Common myeloid progenitor, CD34-positive (primary cell): ENCODE measurements around the gene PNKD.
"Not testable (repeated sequence)": the region's sequence is repeated elsewhere in the genome, so short reads cannot be mapped to it uniquely, and the experiment has no call there.

Experiments used
- CTCF ChIA-PET: fragments of 350-600 bp; sonication (Branson Sonifier 250); formaldehyde crosslinking; loops from one replicate; lab custom pipeline; 2021; ENCODE audit warnings: antibody characterized with exemption; lab: Charles Lee
- POLR2A ChIA-PET: fragments of 350-600 bp; sonication (Branson Sonifier 250); formaldehyde crosslinking; loops from one replicate; lab custom pipeline; 2021; ENCODE audit warnings: antibody characterized with exemption; lab: Charles Lee
- DNase-seq, 3 donors: peaks; one replicate each; pipeline versions ENCODE4 v3.0.0 to v3.0.0-alpha.2; 2013
- H3K27ac ChIP-seq, 2 experiments: 1 replicate in 1 of 2; 2 replicates in 1 of 2; pipeline ENCODE4 v1.7.0; 2013; ENCODE audit warnings: inconsistent platforms in 2 of 2, low read length in 2 of 2, mild to moderate bottlenecking in 2 of 2, low read depth in 1 of 2, moderate library complexity in 1 of 2; ENCODE audit not compliant: severe bottlenecking in 2 of 2, insufficient read depth in 1 of 2, poor library complexity in 1 of 2
- H3K27me3 ChIP-seq, 5 experiments: replicated peaks in 2 of 5; 1 replicate in 3 of 5; 2 replicates in 2 of 5; pipeline versions ENCODE4 v1.6.1 to v1.7.0; 2013; ENCODE audit warnings: low read length in 4 of 5, mild to moderate bottlenecking in 2 of 5, moderate library complexity in 2 of 5, inconsistent platforms in 1 of 5; ENCODE audit not compliant: insufficient read depth in 5 of 5, control insufficient read depth in 4 of 5
- H3K36me3 ChIP-seq, 4 experiments: 1 replicate in 2 of 4; 2 replicates in 2 of 4; pipeline versions ENCODE4 v1.6.1 to v1.7.0; 2013; ENCODE audit warnings: low read length in 3 of 4, control low read depth in 1 of 4, mild to moderate bottlenecking in 1 of 4; ENCODE audit not compliant: control insufficient read depth in 4 of 4, insufficient read depth in 4 of 4
- H3K4me1 ChIP-seq, 4 experiments: 1 replicate in 3 of 4; 2 replicates in 1 of 4; pipeline versions ENCODE4 v1.6.1 to v1.7.1; 2013; ENCODE audit warnings: low read length in 3 of 4, mild to moderate bottlenecking in 3 of 4, control low read depth in 1 of 4, inconsistent platforms in 1 of 4, moderate library complexity in 1 of 4; ENCODE audit not compliant: control insufficient read depth in 4 of 4, insufficient read depth in 4 of 4; ENCODE audit errors: control extremely low read depth in 1 of 4
- H3K4me3 ChIP-seq, 7 experiments: 1 replicate in 4 of 7; 2 replicates in 3 of 7; pipeline versions ENCODE4 v1.5.1 to v1.7.0; 2013; ENCODE audit warnings: mild to moderate bottlenecking in 7 of 7, low read length in 6 of 7, moderate library complexity in 6 of 7, inconsistent platforms in 2 of 7, low read depth in 2 of 7, control low read depth in 1 of 7; ENCODE audit not compliant: insufficient read depth in 4 of 7, control insufficient read depth in 1 of 7; ENCODE audit errors: extremely low read depth in 1 of 7
- H3K9me3 ChIP-seq, 5 experiments: 1 replicate in 4 of 5; 2 replicates in 1 of 5; pipeline versions ENCODE4 v1.6.1 to v1.7.1; 2013; ENCODE audit warnings: low read length in 4 of 5, mild to moderate bottlenecking in 2 of 5, inconsistent platforms in 1 of 5, low read depth in 1 of 5, moderate library complexity in 1 of 5; ENCODE audit not compliant: control insufficient read depth in 4 of 5, insufficient read depth in 2 of 5; ENCODE audit errors: control extremely low read depth in 1 of 5
- WGBS: methylation state at CpG from one replicate; pipeline ENCODE4 v1.1.5; 2013; ENCODE audit not compliant: insufficient coverage; 5-methylcytosine and 5-hydroxymethylcytosine counted together

The PNKD gene

GRCh38 chr2:218301176-218301819 lies 31.0 kb downstream of the PNKD start:
- no peaks in the 10 kb centered on the region for H3K27me3 ChIP-seq
- H3K36me3 ChIP-seq, result no peaks in the 10 kb centered on the region
- H3K4me1 ChIP-seq, result peaks cover 0 to 10% (median 3%) of the 10 kb centered on the region in 4 experiments
- no peak overlapping the region for H3K4me3 ChIP-seq
- DNase-seq, result peak; percentile 91 to 96 (median 93)
- 10% methylated on average over 8 of the region's 9 CpGs for WGBS
- ChIA-PET CTCF (interaction anchor here (0.8 to 23.0 kb wide), 20 partner anchors 9 to 163 kb away, joined by 3 to 451 read pairs (median 10); partner anchors contain the start of genes AAMP, ARPC2, CATIP and PNKD), POLR2A (interaction anchor here (1.9 to 2.5 kb wide), 2 partner anchors 22 to 55 kb away, joined by 6 to 7 read pairs; partner anchors contain the start of gene CATIP)
- no peaks in the 10 kb centered on the region for H3K9me3 ChIP-seq
- H3K27ac ChIP-seq, result peak overlapping the region in 1 of 2 experiments; percentile 65

- H3K36me3 ChIP-seq, result no peaks in the 10 kb centered on the region
- CTCF ChIA-PET, result interaction anchor here (1.1 to 23.0 kb wide), 5 partner anchors 20 to 92 kb away, joined by 4 to 451 read pairs (median 5); partner anchors contain the start of gene CATIP
- no peak overlapping the region for H3K27ac ChIP-seq
- no peaks in the 10 kb centered on the region for H3K27me3 ChIP-seq
- POLR2A ChIA-PET, result no interaction called here
- peaks cover 0 to 20% (median 10%) of the 10 kb centered on the region in 4 experiments for H3K4me1 ChIP-seq
- H3K4me3 ChIP-seq, result no peak overlapping the region
- no peaks in the 10 kb centered on the region for H3K9me3 ChIP-seq
- no peak for DNase-seq
- 83% methylated on average over 4 of the region's 5 CpGs for WGBS
These were observed 35.1 kb downstream of the PNKD start for GRCh38 chr2:218305383-218305782.

- H3K4me1 ChIP-seq, result peaks cover 0 to 17% (median 8%) of the 10 kb centered on the region in 4 experiments
- no peak for DNase-seq
- ChIA-PET POLR2A (interaction anchor here (1.1 kb wide), 1 partner anchor 90 kb away, joined by 3 read pairs; no protein-coding TSS in a partner anchor), CTCF (interaction anchor here (0.9 to 23.0 kb wide), 7 partner anchors 10 to 91 kb away, joined by 3 to 451 read pairs (median 4); partner anchors contain the start of gene CATIP)
- H3K9me3 ChIP-seq, result no peaks in the 10 kb centered on the region
- H3K27me3 ChIP-seq, result no peaks in the 10 kb centered on the region
- no peak overlapping the region for H3K27ac ChIP-seq
- no peak overlapping the region for H3K4me3 ChIP-seq
- H3K36me3 ChIP-seq, result no peaks in the 10 kb centered on the region
- 96% methylated on average over 6 of the region's 9 CpGs for WGBS
These were observed 36.0 kb downstream of the PNKD start for GRCh38 chr2:218306184-218306920.

- Histone ChIP-seq H3K27me3 (no peaks in the 10 kb centered on the region), H3K27ac (no peak overlapping the region), H3K4me3 (no peak overlapping the region), H3K9me3 (no peaks in the 10 kb centered on the region), H3K36me3 (no peaks in the 10 kb centered on the region), H3K4me1 (peaks cover 0 to 17% (median 6%) of the 10 kb centered on the region in 4 experiments)
- 100% methylated on average over 2 of the region's 6 CpGs for WGBS
- DNase-seq, result no peak
- CTCF ChIA-PET, result interaction anchor here (0.9 to 23.0 kb wide), 8 partner anchors 9 to 89 kb away, joined by 3 to 451 read pairs (median 4); partner anchors contain the start of gene CATIP
- POLR2A ChIA-PET, result interaction anchor here (1.1 kb wide), 1 partner anchor 89 kb away, joined by 3 read pairs; no protein-coding TSS in a partner anchor
These were observed 37.2 kb downstream of the PNKD start for GRCh38 chr2:218307415-218308090.

GRCh38 chr2:218310853-218311540 lies 40.7 kb downstream of the PNKD start:
- Histone ChIP-seq H3K9me3 (no peaks in the 10 kb centered on the region), H3K36me3 (no peaks in the 10 kb centered on the region), H3K4me1 (peaks cover 9 to 34% (median 16%) of the 10 kb centered on the region in 4 experiments), H3K4me3 (no peak overlapping the region), H3K27me3 (no peaks in the 10 kb centered on the region), H3K27ac (no peak overlapping the region)
- ChIA-PET POLR2A (no interaction called here), CTCF (interaction anchor here (1.5 to 23.0 kb wide), 3 partner anchors 9 to 48 kb away, joined by 5 to 451 read pairs (median 340); partner anchors contain the start of gene CATIP)
- DNase-seq, result no peak
- 100% methylated on average over 5 of the region's 11 CpGs for WGBS

GRCh38 chr2:218311541-218312266 lies 41.4 kb downstream of the PNKD start:
- H3K9me3 ChIP-seq, H3K36me3 ChIP-seq, H3K27ac ChIP-seq, H3K27me3 ChIP-seq, POLR2A ChIA-PET, DNase-seq, H3K4me3 ChIP-seq: not testable (repeated sequence)
- 98% methylated on average over 4 of the region's 11 CpGs for WGBS
- CTCF ChIA-PET, result interaction anchor here (0.9 to 23.0 kb wide), 6 partner anchors 8 to 47 kb away, joined by 3 to 451 read pairs (median 8); partner anchors contain the start of gene CATIP
- H3K4me1 ChIP-seq, result peaks cover 12 to 41% (median 22%) of the 10 kb centered on the region in 4 experiments
